ENCODE results near the gene PALD1.

GRCh38 chr10:70538195-70538520, 59.6 kb downstream of the PALD1 start:
- TF ChIP-seq CTCF (IDR thresholded peaks at IDR 0.05) (no peak), POLR2A (IDR thresholded peaks at IDR 0.05) (no peak)

All from adrenal gland (tissue), 5 donors.